Ascending aorta (tissue), 2 donors: Measurements from ENCODE around the gene SORL1-AS1. TPM values are rescaled to one million over a fixed set of nuclear protein-coding genes. Genes with fewer than 3 reads are reported as not detected.

Source experiments
- DNase-seq, 2 donors: peaks; one replicate each; pipeline ENCODE4 v3.0.0-alpha.2; 2019; ENCODE audit warnings: low spot score in 2 of 2
- H3K27ac ChIP-seq, 2 donors: fragments of 200-600 bp; sonication (generic); one replicate each; pipeline ENCODE4 v1.5.1; 2016 to 2017; ENCODE audit warnings: mild to moderate bottlenecking in 1 of 2
- H3K27me3 ChIP-seq: fragments of 200-600 bp; sonication (generic); one replicate; pipeline ENCODE4 v1.5.1; 2017
- H3K36me3 ChIP-seq, 2 donors: fragments of 200-600 bp; sonication (generic); one replicate each; pipeline ENCODE4 v1.5.1; 2016
- H3K4me1 ChIP-seq, 2 donors: fragments of 200-600 bp; sonication (generic); one replicate each; pipeline ENCODE4 v1.5.1; 2016 to 2017; ENCODE audit warnings: mild to moderate bottlenecking in 1 of 2
- H3K4me3 ChIP-seq, 2 donors: fragments of 200-600 bp; sonication (generic); one replicate each; pipeline ENCODE4 v1.5.1; 2016 to 2017; ENCODE audit warnings: mild to moderate bottlenecking in 1 of 2
- H3K9me3 ChIP-seq, 2 donors: fragments of 200-600 bp; sonication (generic); one replicate each; pipeline ENCODE4 v1.5.1; 2016
- intact Hi-C: fragments of 100-400 bp; cut with DNase I; formaldehyde crosslinking; loops from one replicate; pipeline ENCODE4 v1.15.1; 2023
- total RNA-seq: library from RNA; depleted of rRNA; stranded (reverse); fragments of >200 nt; gene quantifications from one replicate; pipeline ENCODE4 v1.1.0, GENCODE V29; 2016
- TF ChIP-seq, protein P1 (sequence below), 3 experiments: fragments of 200-600 bp in 2 of 3; fragments of 450-650 bp in 1 of 3; sonication (generic) in 2 of 3; IDR thresholded peaks; one replicate each; pipeline ENCODE4 v1.5.1; 2016 to 2019; ENCODE audit warnings: antibody characterized with exemption in 3 of 3, mild to moderate bottlenecking in 1 of 3, moderate library complexity in 1 of 3

SORL1-AS1 gene

DNA sequence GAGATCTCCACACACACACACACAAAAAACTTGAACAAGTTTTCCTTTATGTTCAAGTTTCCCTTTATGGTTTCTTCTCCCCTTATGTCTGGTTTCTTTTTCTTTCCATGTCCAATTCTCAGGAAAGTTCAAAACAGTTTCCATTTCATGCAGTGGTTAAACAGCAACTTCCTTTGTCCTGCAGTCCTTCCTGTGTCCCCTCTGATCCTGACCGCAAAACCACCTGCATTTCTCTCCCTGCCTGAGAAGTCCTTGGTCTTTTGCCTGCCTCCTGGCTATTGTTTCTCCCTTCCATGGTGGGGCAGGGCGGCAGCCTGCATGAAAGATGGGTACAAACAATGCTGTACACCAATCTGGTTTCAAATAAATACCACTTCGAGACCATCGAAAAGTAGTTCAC lies 58.9 kb downstream of the SORL1-AS1 start:
- Histone ChIP-seq H3K27me3 (no peaks in the 10 kb centered on the region), H3K27ac (no peak overlapping the region), H3K9me3 (no peaks in the 10 kb centered on the region), H3K4me1 (no peaks in the 10 kb centered on the region), H3K36me3 (no peaks in the 10 kb centered on the region), H3K4me3 (no peak overlapping the region)
- DNase-seq = no peak
- intact Hi-C loops = no loop called here
- TF ChIP-seq, protein P1, sequence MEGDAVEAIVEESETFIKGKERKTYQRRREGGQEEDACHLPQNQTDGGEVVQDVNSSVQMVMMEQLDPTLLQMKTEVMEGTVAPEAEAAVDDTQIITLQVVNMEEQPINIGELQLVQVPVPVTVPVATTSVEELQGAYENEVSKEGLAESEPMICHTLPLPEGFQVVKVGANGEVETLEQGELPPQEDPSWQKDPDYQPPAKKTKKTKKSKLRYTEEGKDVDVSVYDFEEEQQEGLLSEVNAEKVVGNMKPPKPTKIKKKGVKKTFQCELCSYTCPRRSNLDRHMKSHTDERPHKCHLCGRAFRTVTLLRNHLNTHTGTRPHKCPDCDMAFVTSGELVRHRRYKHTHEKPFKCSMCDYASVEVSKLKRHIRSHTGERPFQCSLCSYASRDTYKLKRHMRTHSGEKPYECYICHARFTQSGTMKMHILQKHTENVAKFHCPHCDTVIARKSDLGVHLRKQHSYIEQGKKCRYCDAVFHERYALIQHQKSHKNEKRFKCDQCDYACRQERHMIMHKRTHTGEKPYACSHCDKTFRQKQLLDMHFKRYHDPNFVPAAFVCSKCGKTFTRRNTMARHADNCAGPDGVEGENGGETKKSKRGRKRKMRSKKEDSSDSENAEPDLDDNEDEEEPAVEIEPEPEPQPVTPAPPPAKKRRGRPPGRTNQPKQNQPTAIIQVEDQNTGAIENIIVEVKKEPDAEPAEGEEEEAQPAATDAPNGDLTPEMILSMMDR (IDR thresholded peaks at IDR 0.05) = no peak

- TF ChIP-seq, protein P1 (IDR thresholded peaks at IDR 0.05) = no peak
- Histone ChIP-seq H3K27ac (no peak overlapping the region), H3K4me3 (no peak overlapping the region), H3K9me3 (no peaks in the 10 kb centered on the region), H3K4me1 (no peaks in the 10 kb centered on the region), H3K36me3 (no peaks in the 10 kb centered on the region), H3K27me3 (no peaks in the 10 kb centered on the region)
- intact Hi-C loops = no loop called here
- DNase-seq = no peak
Observed at GRCh38 chr11:121391914-121392313, 60.9 kb downstream of the SORL1-AS1 start.

DNA sequence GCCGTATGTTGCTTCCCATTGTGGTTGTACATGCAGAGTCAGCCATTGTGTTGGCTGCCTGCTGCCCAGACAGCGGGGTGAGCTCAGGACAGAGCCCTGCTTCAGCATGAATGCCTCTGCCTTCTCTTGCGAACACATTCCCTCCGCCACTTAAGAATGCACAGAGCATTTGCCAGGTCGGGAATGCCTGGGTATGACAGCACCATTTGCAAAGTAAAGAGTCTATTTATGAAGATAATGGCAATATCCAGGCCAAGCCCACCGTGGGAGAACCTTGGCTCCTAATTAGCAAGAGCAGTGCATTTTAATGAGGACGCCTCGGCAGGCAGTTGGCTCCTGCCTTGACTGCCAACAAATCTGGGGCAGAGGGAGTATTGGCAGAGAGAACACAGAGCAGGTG lies 63.1 kb downstream of the SORL1-AS1 start:
- Histone ChIP-seq H3K27me3 (no peaks in the 10 kb centered on the region), H3K9me3 (no peaks in the 10 kb centered on the region), H3K4me1 (no peaks in the 10 kb centered on the region), H3K4me3 (no peak overlapping the region), H3K27ac (no peak overlapping the region), H3K36me3 (no peaks in the 10 kb centered on the region)
- TF ChIP-seq, protein P1 (IDR thresholded peaks at IDR 0.05) = no peak
- intact Hi-C loops = no loop called here
- DNase-seq = no peak

Other genes starting within 250 kb of the SORL1-AS1 start
- 18.8 TPM for gene SC5D, start 160.2 kb downstream of the SORL1-AS1 start, total RNA-seq
- 10.5 TPM for gene SORL1, start 653 bp downstream of the SORL1-AS1 start, total RNA-seq